Endothelial cell of umbilical vein (primary cell): ENCODE data around the gene ECEL1.

Experiments
- EZH2 ChIP-seq: IDR thresholded peaks from 2 replicates; pipeline ENCODE4 v1.6.1; 2012; ENCODE audit warnings: borderline replicate concordance, low read depth, mild to moderate bottlenecking, moderate library complexity, low read length, inconsistent platforms; ENCODE audit not compliant: severe bottlenecking
- JUN ChIP-seq: IDR thresholded peaks from 2 replicates; pipeline ENCODE4 v1.6.1; 2011; ENCODE audit warnings: borderline replicate concordance, low read depth; ENCODE audit not compliant: insufficient read length, insufficient read depth
- POLR2A ChIP-seq: IDR thresholded peaks from 2 replicates; pipeline ENCODE4 v1.6.1; 2012; ENCODE audit warnings: low read depth, mild to moderate bottlenecking, control low read depth, low read length
- POLR2AphosphoS5 ChIP-seq: IDR thresholded peaks from 2 replicates; pipeline ENCODE4 v1.6.1; 2012; ENCODE audit warnings: low read depth, mild to moderate bottlenecking, control low read depth, low read length, moderate library complexity; ENCODE audit not compliant: insufficient read depth
- TF ChIP-seq, protein P1 (sequence below), 2 donors: IDR thresholded peaks; 1 replicate in 1 of 2; 2 replicates in 1 of 2; pipeline ENCODE4 v1.5.1; 2011; ENCODE audit warnings: low read length in 2 of 2, mild to moderate bottlenecking in 2 of 2, moderate library complexity in 2 of 2, control low read depth in 1 of 2, inconsistent platforms in 1 of 2, low read depth in 1 of 2; ENCODE audit not compliant: insufficient read depth in 1 of 2; ENCODE audit errors: extremely low read depth in 1 of 2
- TF ChIP-seq, protein P2 (sequence below): IDR thresholded peaks from 2 replicates; pipeline ENCODE4 v1.6.1; 2011; ENCODE audit not compliant: insufficient read depth, insufficient read length

DNA sequence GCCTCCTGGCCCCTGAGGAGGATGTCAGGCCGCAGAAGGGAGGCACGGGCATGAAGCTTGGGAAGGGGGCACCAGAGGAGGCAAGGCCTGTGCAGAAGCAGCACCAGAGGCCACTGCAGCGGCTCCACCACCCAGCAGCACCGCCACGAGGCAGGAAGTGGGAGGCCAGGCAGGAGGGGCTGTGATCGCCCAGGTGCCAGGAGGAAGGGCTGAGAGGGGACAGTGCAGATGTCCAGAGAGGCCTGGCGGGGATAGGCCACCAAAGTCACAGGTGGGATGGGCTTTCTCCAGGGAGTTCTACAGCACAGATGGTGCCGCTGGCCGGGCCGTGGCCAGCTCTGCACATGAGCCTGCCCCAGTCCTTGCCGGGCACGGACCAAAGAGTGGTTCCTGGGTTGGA, 37.7 kb downstream of the ECEL1 start:
- TF ChIP-seq, protein P1, sequence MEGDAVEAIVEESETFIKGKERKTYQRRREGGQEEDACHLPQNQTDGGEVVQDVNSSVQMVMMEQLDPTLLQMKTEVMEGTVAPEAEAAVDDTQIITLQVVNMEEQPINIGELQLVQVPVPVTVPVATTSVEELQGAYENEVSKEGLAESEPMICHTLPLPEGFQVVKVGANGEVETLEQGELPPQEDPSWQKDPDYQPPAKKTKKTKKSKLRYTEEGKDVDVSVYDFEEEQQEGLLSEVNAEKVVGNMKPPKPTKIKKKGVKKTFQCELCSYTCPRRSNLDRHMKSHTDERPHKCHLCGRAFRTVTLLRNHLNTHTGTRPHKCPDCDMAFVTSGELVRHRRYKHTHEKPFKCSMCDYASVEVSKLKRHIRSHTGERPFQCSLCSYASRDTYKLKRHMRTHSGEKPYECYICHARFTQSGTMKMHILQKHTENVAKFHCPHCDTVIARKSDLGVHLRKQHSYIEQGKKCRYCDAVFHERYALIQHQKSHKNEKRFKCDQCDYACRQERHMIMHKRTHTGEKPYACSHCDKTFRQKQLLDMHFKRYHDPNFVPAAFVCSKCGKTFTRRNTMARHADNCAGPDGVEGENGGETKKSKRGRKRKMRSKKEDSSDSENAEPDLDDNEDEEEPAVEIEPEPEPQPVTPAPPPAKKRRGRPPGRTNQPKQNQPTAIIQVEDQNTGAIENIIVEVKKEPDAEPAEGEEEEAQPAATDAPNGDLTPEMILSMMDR (IDR thresholded peaks at IDR 0.05; ENCODE audit: extremely low read depth in 1 of 2, insufficient read depth in 1 of 2, low read depth in 1 of 2, low read length in 2 of 2) = no peak
- no peak for TF ChIP-seq POLR2A
- no peak for TF ChIP-seq EZH2
- no peak for TF ChIP-seq JUN
- TF ChIP-seq, protein P2, sequence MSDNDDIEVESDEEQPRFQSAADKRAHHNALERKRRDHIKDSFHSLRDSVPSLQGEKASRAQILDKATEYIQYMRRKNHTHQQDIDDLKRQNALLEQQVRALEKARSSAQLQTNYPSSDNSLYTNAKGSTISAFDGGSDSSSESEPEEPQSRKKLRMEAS = no peak
- TF ChIP-seq POLR2AphosphoS5 = no peak
